ENCODE results near the gene RSPO3. TPM values are rescaled to one million over a fixed set of nuclear protein-coding genes. Genes with fewer than 3 reads are reported as not detected.

Gene RSPO3
- total RNA-seq, 4 donors from 2014 or later: 0.15 to 1.5 (median 0.72) TPM

GRCh38 chr6:127078669-127079068 lies 39.8 kb upstream of the RSPO3 start:
- 93 to 96% methylated on average over 5 of the region's 5 CpGs for WGBS, 2 donors

GRCh38 chr6:127079681-127080080 lies 38.8 kb upstream of the RSPO3 start:
- intact Hi-C loops (cut with DNase I; ENCODE audit: low total_unique reads): no loop called here
- no peak for DNase-seq (ENCODE audit: low spot score in 2 of 2)
- TF ChIP-seq CTCF (IDR thresholded peaks at IDR 0.05) (no peak), POLR2A (IDR thresholded peaks at IDR 0.05) (no peak)
- no peak overlapping the region for H3K4me3 ChIP-seq (ENCODE audit: low read depth, poor library complexity, severe bottlenecking)

More at GRCh38 chr6:127078669-127079068, 39.8 kb upstream of the RSPO3 start:
- H3K4me3 ChIP-seq (ENCODE audit: low read depth, poor library complexity, severe bottlenecking): no peak overlapping the region
- intact Hi-C loops (cut with DNase I; ENCODE audit: low total_unique reads): no loop called here
- no peak for DNase-seq (ENCODE audit: low spot score in 2 of 2)
- no peak for TF ChIP-seq POLR2A (IDR thresholded peaks at IDR 0.05)
- no peak for TF ChIP-seq CTCF (IDR thresholded peaks at IDR 0.05)

GRCh38 chr6:127080081-127080480 lies 38.4 kb upstream of the RSPO3 start:
- DNase-seq (ENCODE audit: low spot score in 2 of 2): no peak
- WGBS, 2 donors: 78 to 88% methylated on average over 3 of the region's 3 CpGs
- H3K4me3 ChIP-seq (ENCODE audit: low read depth, poor library complexity, severe bottlenecking): no peak overlapping the region
- intact Hi-C loops (cut with DNase I; ENCODE audit: low total_unique reads): no loop called here
- TF ChIP-seq CTCF (IDR thresholded peaks at IDR 0.05): no peak
- TF ChIP-seq POLR2A (IDR thresholded peaks at IDR 0.05): no peak

GRCh38 chr6:127083231-127083962 lies 35.1 kb upstream of the RSPO3 start:
- TF ChIP-seq POLR2A (IDR thresholded peaks at IDR 0.05): no peak
- no peak for TF ChIP-seq CTCF (IDR thresholded peaks at IDR 0.05)
- DNase-seq (ENCODE audit: low spot score in 2 of 2): no peak
- 94 to 96% methylated on average over 2 of the region's 2 CpGs for WGBS, 2 donors
- intact Hi-C loops (cut with DNase I; ENCODE audit: low total_unique reads): no loop called here
- H3K4me3 ChIP-seq (ENCODE audit: low read depth, poor library complexity, severe bottlenecking): no peak overlapping the region

GRCh38 chr6:127083963-127084310 lies 34.5 kb upstream of the RSPO3 start:
- no peak for TF ChIP-seq CTCF (IDR thresholded peaks at IDR 0.05)

GRCh38 chr6:127085181-127085580 lies 33.3 kb upstream of the RSPO3 start:
- no peak for DNase-seq (ENCODE audit: low spot score in 2 of 2)
- WGBS, 2 donors: 45 to 61% methylated on average over 3 of the region's 3 CpGs
- TF ChIP-seq CTCF (IDR thresholded peaks at IDR 0.05): no peak
- no peak for TF ChIP-seq POLR2A (IDR thresholded peaks at IDR 0.05)
- no peak overlapping the region for H3K4me3 ChIP-seq (ENCODE audit: low read depth, poor library complexity, severe bottlenecking)
- intact Hi-C loops (cut with DNase I; ENCODE audit: low total_unique reads): no loop called here

More at GRCh38 chr6:127083963-127084310, 34.5 kb upstream of the RSPO3 start:
- no peak for DNase-seq (ENCODE audit: low spot score in 2 of 2)
- H3K4me3 ChIP-seq (ENCODE audit: low read depth, poor library complexity, severe bottlenecking): no peak overlapping the region
- intact Hi-C loops (cut with DNase I; ENCODE audit: low total_unique reads): no loop called here
- 83 to 88% methylated on average over 2 of the region's 2 CpGs for WGBS, 2 donors

Measured in lower leg skin (tissue), 4 donors.